Stimulated activated CD4-positive, alpha-beta T cell treated with anti-CD3 and anti-CD28 coated beads, Interleukin-2, amount 100 ng/mL, for 24 hours (primary cell): Measurements from ENCODE around the gene PIEZO2.
"Not testable (repeated sequence)": the region's sequence is repeated elsewhere in the genome, so short reads cannot be mapped to it uniquely, and the experiment has no call there.

ENCODE experiments used
- DNase-seq, 2 donors: peaks; one replicate each; pipeline ENCODE4 v3.0.0-alpha.2; 2020

Gene PIEZO2

GRCh38 chr18:11149441-11150270 lies at the start of gene PIEZO2:
Gene PIEZO2, minus strand, starts transcription at chr18:11149569. Its CDS starts 981 bp downstream, at chr18:11148588.
- DNase-seq, result peak in 1 of 2 donors; percentile 10

GRCh38 chr18:11183637-11184036 lies 34.3 kb upstream of the PIEZO2 start:
- DNase-seq, result no peak

- not testable (repeated sequence) for DNase-seq
These were observed 32.3 kb upstream of the PIEZO2 start for GRCh38 chr18:11181629-11182028.

- no peak for DNase-seq
These were observed 30.7 kb upstream of the PIEZO2 start for GRCh38 chr18:11179959-11180519.

GRCh38 chr18:11178951-11179549 lies 29.7 kb upstream of the PIEZO2 start:
- no peak for DNase-seq

- no peak for DNase-seq
These were observed 28.0 kb upstream of the PIEZO2 start for GRCh38 chr18:11177382-11177781.

- no peak for DNase-seq
These were observed 27.1 kb upstream of the PIEZO2 start for GRCh38 chr18:11176481-11176881.

- no peak for DNase-seq
These were observed 26.1 kb upstream of the PIEZO2 start for GRCh38 chr18:11175266-11175979.

- DNase-seq, result not testable (repeated sequence)
These were observed 24.8 kb upstream of the PIEZO2 start for GRCh38 chr18:11174179-11174578.

GRCh38 chr18:11167778-11168177 lies 18.4 kb upstream of the PIEZO2 start:
- no peak for DNase-seq

- no peak for DNase-seq
These were observed 16.6 kb upstream of the PIEZO2 start for GRCh38 chr18:11165952-11166351.

- no peak for DNase-seq
These were observed 15.8 kb upstream of the PIEZO2 start for GRCh38 chr18:11165138-11165537.

- peak in 1 of 2 donors; percentile 27 for DNase-seq
These were observed 14.3 kb upstream of the PIEZO2 start for GRCh38 chr18:11163665-11164064.

GRCh38 chr18:11162889-11163288 lies 13.5 kb upstream of the PIEZO2 start:
- no peak for DNase-seq

- no peak for DNase-seq
These were observed 13.1 kb upstream of the PIEZO2 start for GRCh38 chr18:11162462-11162861.

- no peak for DNase-seq
These were observed 10.9 kb upstream of the PIEZO2 start for GRCh38 chr18:11160313-11160712.

GRCh38 chr18:11159844-11160243 lies 10.5 kb upstream of the PIEZO2 start:
- DNase-seq, result no peak

GRCh38 chr18:11156978-11157377 lies 7.6 kb upstream of the PIEZO2 start:
- DNase-seq, result no peak

- DNase-seq, result no peak
These were observed 5.8 kb upstream of the PIEZO2 start for GRCh38 chr18:11155034-11155759.

GRCh38 chr18:11154368-11154989 lies 5.1 kb upstream of the PIEZO2 start:
- DNase-seq, result no peak

GRCh38 chr18:11153097-11153496 lies 3.7 kb upstream of the PIEZO2 start:
- no peak for DNase-seq

- no peak for DNase-seq
These were observed 874 bp upstream of the PIEZO2 start for GRCh38 chr18:11150271-11150615.
